Activated CD8-positive, alpha-beta memory T cell treated with anti-CD3 and anti-CD28 coated beads, Interleukin-2, amount 50 U/mL, for 1 hour (primary cell): ENCODE results near the gene DYNC1LI1.
"Not testable (repeated sequence)": the region's sequence is repeated elsewhere in the genome, so short reads cannot be mapped to it uniquely, and the experiment has no call there.

Experiments used
- DNase-seq: peaks from one replicate; pipeline ENCODE4 v3.0.0-alpha.2; 2020; ENCODE audit errors: extremely low read depth

The DYNC1LI1 gene

GRCh38 chr3:32531010-32531647, 39.5 kb downstream of the DYNC1LI1 start:
- no peak for DNase-seq

GRCh38 chr3:32525720-32526119, 44.9 kb downstream of the DYNC1LI1 start:
- DNase-seq, result no peak

GRCh38 chr3:32522682-32523081, 48.0 kb downstream of the DYNC1LI1 start:
- DNase-seq, result no peak

- not testable (repeated sequence) for DNase-seq
Observed at GRCh38 chr3:32518921-32519320, 51.7 kb downstream of the DYNC1LI1 start.

- DNase-seq, result not testable (repeated sequence)
Observed at GRCh38 chr3:32516751-32517150, 53.9 kb downstream of the DYNC1LI1 start.

- DNase-seq, result no peak
Observed at GRCh38 chr3:32511005-32511404, 59.7 kb downstream of the DYNC1LI1 start.

- DNase-seq, result peak; percentile 21
Observed at GRCh38 chr3:32510075-32510724, 60.5 kb downstream of the DYNC1LI1 start.

- no peak for DNase-seq
Observed at GRCh38 chr3:32508711-32509110, 61.9 kb downstream of the DYNC1LI1 start.

GRCh38 chr3:32506466-32506865, 64.2 kb downstream of the DYNC1LI1 start:
- no peak for DNase-seq

- DNase-seq, result no peak
Observed at GRCh38 chr3:32502946-32503286, 67.7 kb downstream of the DYNC1LI1 start.

GRCh38 chr3:32502118-32502945, 68.3 kb downstream of the DYNC1LI1 start, which contains the start of gene CMTM6:
Gene CMTM6 (minus strand): TSS chr3:32502852. CDS start chr3:32502745, 107 bp downstream.
- peak; percentile 25 for DNase-seq

GRCh38 chr3:32501783-32502117, 68.9 kb downstream of the DYNC1LI1 start:
- no peak for DNase-seq

GRCh38 chr3:32500880-32501782, 69.5 kb downstream of the DYNC1LI1 start:
- no peak for DNase-seq

- DNase-seq, result no peak
Observed at GRCh38 chr3:32500231-32500630, 70.4 kb downstream of the DYNC1LI1 start.

- DNase-seq, result no peak
Observed at GRCh38 chr3:32499585-32499984, 71.1 kb downstream of the DYNC1LI1 start.

GRCh38 chr3:32498992-32499391, 71.7 kb downstream of the DYNC1LI1 start:
- no peak for DNase-seq

- DNase-seq, result no peak
Observed at GRCh38 chr3:32498252-32498651, 72.4 kb downstream of the DYNC1LI1 start.

- DNase-seq, result no peak
Observed at GRCh38 chr3:32495609-32496008, 75.0 kb downstream of the DYNC1LI1 start.

GRCh38 chr3:32495085-32495484, 75.6 kb downstream of the DYNC1LI1 start:
- no peak for DNase-seq

GRCh38 chr3:32493437-32494414, 76.9 kb downstream of the DYNC1LI1 start:
- no peak for DNase-seq
